SK-N-SH (cell line): ENCODE measurements around the gene LETM1.
A peak's percentile ranks its signal among the peaks of the same experiment; 100 is the strongest.

Source experiments
- CTCF ChIP-seq: fragments of 200-600 bp; sonication (generic); IDR thresholded peaks from 2 replicates; pipeline ENCODE4 v1.6.1; 2017; ENCODE audit warnings: antibody characterized with exemption, mild to moderate bottlenecking, moderate library complexity
- PBX3 ChIP-seq: IDR thresholded peaks from 2 replicates; pipeline ENCODE4; 2012
- RAD21 ChIP-seq: IDR thresholded peaks from 2 replicates; pipeline ENCODE4 v1.6.1; 2012; ENCODE audit warnings: mild to moderate bottlenecking, low read length

GRCh38 chr4:1856943-1857699 is 1.2 kb upstream of the LETM1 start:
- 0 out of 2 replicates have a peak, but pooled peaks have one; percentile 6 for TF ChIP-seq CTCF
- no peak for TF ChIP-seq RAD21
- TF ChIP-seq PBX3, result no peak
